ENCODE measurements around the gene IGF2. TPM values are rescaled to one million over a fixed set of nuclear protein-coding genes. Genes with fewer than 3 reads are reported as not detected.

IGF2 gene
- total RNA-seq, 1 donor from 2014 or later: 188 TPM

- Histone ChIP-seq H4K20me1 (ENCODE audit: insufficient read depth, low read length) (no peaks in the 10 kb centered on the region), H3K4me1 (ENCODE audit: insufficient read depth, low read length) (no peaks in the 10 kb centered on the region), H3K36me3 (ENCODE audit: insufficient read depth, low read length) (no peaks in the 10 kb centered on the region), H2AFZ (ENCODE audit: low read depth, low read length) (no peak overlapping the region), H3K27me3 (ENCODE audit: insufficient read depth, low read length) (peaks cover 6% of the 10 kb centered on the region), H3K9me3 (ENCODE audit: insufficient read depth, low read depth, low read length) (peaks cover 13% of the 10 kb centered on the region), H3K4me3 (ENCODE audit: insufficient read depth, low read depth, low read length) (no peak overlapping the region), H3K79me2 (ENCODE audit: insufficient read depth, low read length) (no peaks in the 10 kb centered on the region), H3K4me2 (ENCODE audit: low read length) (no peak overlapping the region), H3K9ac (ENCODE audit: low read length) (no peak overlapping the region), H3K27ac (ENCODE audit: low read depth, low read length) (no peak overlapping the region)
- no peak for FAIRE-seq
- Mint-ChIP-seq H3K4me3 (ENCODE audit: unreplicated experiment) (no peak overlapping the region), H3K36me3 (ENCODE audit: low read depth, unreplicated experiment) (peaks cover 8% of the 10 kb centered on the region), H3K4me1 (ENCODE audit: low read depth, unreplicated experiment) (no peaks in the 10 kb centered on the region), H3K27me3 (ENCODE audit: low read depth, unreplicated experiment) (peaks cover 41% of the 10 kb centered on the region), H3K9me3 (ENCODE audit: unreplicated experiment) (peaks cover 21% of the 10 kb centered on the region), H3K27ac (ENCODE audit: unreplicated experiment) (no peak overlapping the region)
- no peak for DNase-seq (ENCODE audit: low read depth)
- TF ChIP-seq EZH2 (IDR thresholded peaks at IDR 0.05; ENCODE audit: insufficient read depth, low read length) (no peak), CTCF (IDR thresholded peaks at IDR 0.05; ENCODE audit: insufficient read depth, low read depth, low read length) (no peak)
These were observed 24.6 kb downstream of the IGF2 start for GRCh38 chr11:2114430-2115241.

DNA sequence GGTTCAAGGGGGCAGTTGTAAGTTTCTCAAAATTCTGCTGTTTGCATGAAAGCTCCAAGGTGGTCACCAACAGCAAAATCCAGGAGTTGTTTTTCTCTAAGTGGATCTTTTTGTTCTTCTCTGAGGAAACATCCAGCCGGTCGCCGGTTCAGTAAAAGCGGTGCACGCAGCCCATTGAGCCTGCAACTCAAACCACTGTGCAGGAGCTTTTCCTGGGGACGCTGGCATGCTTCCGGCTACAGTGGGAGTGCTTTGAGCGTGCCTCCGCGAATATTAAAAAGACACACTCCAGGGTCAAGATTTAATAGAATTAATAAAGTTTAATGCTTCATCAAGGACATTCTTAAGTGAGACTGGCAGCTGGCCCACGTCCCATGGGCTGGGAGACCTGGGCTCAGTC is 25.4 kb downstream of the IGF2 start:
- Histone ChIP-seq H3K27ac (ENCODE audit: low read depth, low read length) (no peak overlapping the region), H2AFZ (ENCODE audit: low read depth, low read length) (no peak overlapping the region), H3K9ac (ENCODE audit: low read length) (no peak overlapping the region), H3K4me1 (ENCODE audit: insufficient read depth, low read length) (no peaks in the 10 kb centered on the region), H4K20me1 (ENCODE audit: insufficient read depth, low read length) (no peaks in the 10 kb centered on the region), H3K4me2 (ENCODE audit: low read length) (no peak overlapping the region), H3K27me3 (ENCODE audit: insufficient read depth, low read length) (peaks cover 6% of the 10 kb centered on the region), H3K9me3 (ENCODE audit: insufficient read depth, low read depth, low read length) (peaks cover 13% of the 10 kb centered on the region), H3K79me2 (ENCODE audit: insufficient read depth, low read length) (no peaks in the 10 kb centered on the region), H3K4me3 (ENCODE audit: insufficient read depth, low read depth, low read length) (no peak overlapping the region), H3K36me3 (ENCODE audit: insufficient read depth, low read length) (no peaks in the 10 kb centered on the region)
- TF ChIP-seq CTCF (IDR thresholded peaks at IDR 0.05; ENCODE audit: insufficient read depth, low read depth, low read length): no peak
- TF ChIP-seq EZH2 (IDR thresholded peaks at IDR 0.05; ENCODE audit: insufficient read depth, low read length): no peak
- FAIRE-seq (no peak), DNase-seq (ENCODE audit: low read depth) (no peak)
- Mint-ChIP-seq H3K4me3 (ENCODE audit: unreplicated experiment) (no peak overlapping the region), H3K27ac (ENCODE audit: unreplicated experiment) (no peak overlapping the region), H3K4me1 (ENCODE audit: low read depth, unreplicated experiment) (no peaks in the 10 kb centered on the region), H3K9me3 (ENCODE audit: unreplicated experiment) (peaks cover 21% of the 10 kb centered on the region), H3K27me3 (ENCODE audit: low read depth, unreplicated experiment) (peaks cover 40% of the 10 kb centered on the region), H3K36me3 (ENCODE audit: low read depth, unreplicated experiment) (peaks cover 8% of the 10 kb centered on the region)

DNA sequence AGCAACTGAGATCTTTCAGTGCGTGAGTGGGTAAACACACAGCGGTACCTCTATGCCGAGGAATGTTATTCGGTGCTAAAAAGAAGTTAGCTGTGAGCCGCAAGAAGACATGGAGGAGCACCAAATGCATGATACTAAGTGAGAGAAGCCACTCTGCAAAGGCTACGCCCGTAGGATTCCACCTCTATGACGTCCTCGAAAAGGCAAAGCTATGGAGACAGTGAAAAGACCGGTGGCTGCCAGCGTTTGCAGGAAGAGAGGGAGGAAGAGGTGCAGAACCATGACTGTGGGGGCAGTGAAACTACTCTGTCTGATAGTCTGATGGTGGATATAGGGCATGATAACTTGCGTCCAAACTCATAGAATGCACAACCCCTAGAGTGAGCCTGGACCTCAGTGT is 28.7 kb downstream of the IGF2 start:
- DNase-seq (ENCODE audit: low read depth) (no peak), FAIRE-seq (no peak)
- Histone ChIP-seq H3K4me3 (ENCODE audit: insufficient read depth, low read depth, low read length) (no peak overlapping the region), H3K4me2 (ENCODE audit: low read length) (no peak overlapping the region), H3K9ac (ENCODE audit: low read length) (no peak overlapping the region), H3K9me3 (ENCODE audit: insufficient read depth, low read depth, low read length) (peaks cover under 1% of the 10 kb centered on the region), H2AFZ (ENCODE audit: low read depth, low read length) (no peak overlapping the region), H3K79me2 (ENCODE audit: insufficient read depth, low read length) (no peaks in the 10 kb centered on the region), H3K36me3 (ENCODE audit: insufficient read depth, low read length) (no peaks in the 10 kb centered on the region), H3K27ac (ENCODE audit: low read depth, low read length) (no peak overlapping the region), H3K4me1 (ENCODE audit: insufficient read depth, low read length) (no peaks in the 10 kb centered on the region), H3K27me3 (ENCODE audit: insufficient read depth, low read length) (peaks cover 3% of the 10 kb centered on the region), H4K20me1 (ENCODE audit: insufficient read depth, low read length) (no peaks in the 10 kb centered on the region)
- TF ChIP-seq CTCF (IDR thresholded peaks at IDR 0.05; ENCODE audit: insufficient read depth, low read depth, low read length) (no peak), EZH2 (IDR thresholded peaks at IDR 0.05; ENCODE audit: insufficient read depth, low read length) (no peak)
- H3K9me3 Mint-ChIP-seq (ENCODE audit: unreplicated experiment): peaks cover 7% of the 10 kb centered on the region
- peaks cover 24% of the 10 kb centered on the region for H3K27me3 Mint-ChIP-seq (ENCODE audit: low read depth, unreplicated experiment)
- H3K27ac Mint-ChIP-seq (ENCODE audit: unreplicated experiment): no peak overlapping the region
- H3K36me3 Mint-ChIP-seq (ENCODE audit: low read depth, unreplicated experiment): no peaks in the 10 kb centered on the region
- H3K4me3 Mint-ChIP-seq (ENCODE audit: unreplicated experiment): no peak overlapping the region
- no peaks in the 10 kb centered on the region for H3K4me1 Mint-ChIP-seq (ENCODE audit: low read depth, unreplicated experiment)

Data from astrocyte (in vitro differentiated cells and primary cell).